Right cardiac atrium (tissue), 5 donors: ENCODE results near the gene SNURF. TPM values are rescaled to one million over a fixed set of nuclear protein-coding genes. Genes with fewer than 3 reads are reported as not detected.
"Not testable (repeated sequence)": the region's sequence is repeated elsewhere in the genome, so short reads cannot be mapped to it uniquely, and the experiment has no call there.

Source experiments
- ATAC-seq, 2 donors: fragments of 200-7000 bp; cut with Tn5 transposase; one replicate each; pipeline versions ENCODE4 v1.8.0 to v1.9.1; 2020; ENCODE audit warnings: moderate library complexity in 2 of 2, mild to moderate bottlenecking in 1 of 2
- DNase-seq, 3 donors: peaks; one replicate each; pipeline ENCODE4 v3.0.0-alpha.2; 2020
- H3K27ac ChIP-seq: one replicate; pipeline ENCODE4 v1.5.1; 2013; ENCODE audit warnings: mild to moderate bottlenecking, low read length, control low read depth, moderate library complexity
- H3K27me3 ChIP-seq: one replicate; pipeline ENCODE4 v1.6.1; 2013; ENCODE audit not compliant: control insufficient read depth, insufficient read depth
- H3K4me1 ChIP-seq: one replicate; pipeline ENCODE4 v1.6.1; 2013; ENCODE audit warnings: low read length; ENCODE audit not compliant: control insufficient read depth, insufficient read depth
- H3K4me3 ChIP-seq: one replicate; pipeline ENCODE4 v1.5.1; 2013; ENCODE audit warnings: low read length, control low read depth
- H3K9me3 ChIP-seq: one replicate; pipeline ENCODE4 v1.6.1; 2013; ENCODE audit warnings: low read length; ENCODE audit not compliant: control insufficient read depth
- WGBS: extraction: QIAGEN DNeasy Blood & Tissue Kit; methylation state at CpG from one replicate; pipeline ENCODE4 v1.1.7; 2013; 5-methylcytosine and 5-hydroxymethylcytosine counted together
- intact Hi-C, 4 donors: fragments of 100-400 bp; cut with DNase I; formaldehyde crosslinking; loops; one replicate each; pipeline versions ENCODE4 v1.11.0 to v1.14.0; 2022 to 2023
- polyA plus RNA-seq: library from polyadenylated mRNA; stranded (reverse); fragments of 200-250 nt; gene quantifications from one replicate; pipeline ENCODE4 v1.2.3, GENCODE V29; 2013
- total RNA-seq, 4 donors: library from RNA; stranded (reverse); fragmentation: NEBNext Ultra II Directional; extraction: Animal tissue kit (Norgen Biotek cat#: 25700); gene quantifications; one replicate each; pipeline ENCODE4 v1.2.1, GENCODE V29; 2021
- donor health status: healthy with polysubstance abuse.
- donor health status: DM: no; HTN: yes; CAD: no.
- donor health status: DM: no; HTN: no; CAD: no.
- donor health status: DM: no; HTN: yes; CAD: no; lungs with severe emphysema.
- donor health status: DM: yes; HTN: yes; CAD: no.

Gene SNURF
- total and polyA plus RNA-seq, 5 donors, result 32.0 to 80.1 (median 57.9) TPM

DNA sequence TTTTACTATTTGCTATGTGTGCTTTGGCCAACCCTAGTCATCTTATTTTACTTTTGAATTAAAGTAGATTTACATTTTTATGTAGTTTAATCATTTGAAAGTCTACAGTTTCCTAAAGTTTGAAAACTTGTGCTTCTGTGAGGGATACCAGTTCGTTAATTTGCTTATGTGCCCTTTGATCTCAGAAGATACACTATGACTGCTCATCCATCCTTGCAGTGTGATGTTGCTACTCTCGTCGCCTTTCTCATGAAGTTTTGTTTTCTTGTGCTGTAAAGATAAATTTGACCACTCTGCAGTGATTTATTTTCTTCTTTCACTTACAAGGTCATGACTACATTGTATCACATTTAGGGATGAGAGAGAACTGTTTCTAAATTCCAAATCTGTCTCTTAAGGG is 16.3 kb downstream of the SNURF start:
- no peaks in the 10 kb centered on the region for H3K9me3 ChIP-seq
- no peak overlapping the region for H3K4me3 ChIP-seq
- no peaks in the 10 kb centered on the region for H3K27me3 ChIP-seq
- intact Hi-C loops, result no loop called here
- H3K27ac ChIP-seq, result no peak overlapping the region
- no peaks in the 10 kb centered on the region for H3K4me1 ChIP-seq
- WGBS, result 78% methylated on average over 3 of the region's 3 CpGs
- no peak for ATAC-seq
- no peak for DNase-seq

- H3K27ac ChIP-seq, result no peak overlapping the region
- WGBS, result 90% methylated on average over 8 of the region's 8 CpGs
- H3K27me3 ChIP-seq, result no peaks in the 10 kb centered on the region
- DNase-seq (no peak), ATAC-seq (no peak)
- H3K9me3 ChIP-seq, result no peaks in the 10 kb centered on the region
- H3K4me1 ChIP-seq, result no peaks in the 10 kb centered on the region
- H3K4me3 ChIP-seq, result no peak overlapping the region
- intact Hi-C loops, result no loop called here
These were observed 17.0 kb downstream of the SNURF start for GRCh38 chr15:24971772-24972171.

- H3K4me1 ChIP-seq, H3K27me3 ChIP-seq, ATAC-seq, H3K4me3 ChIP-seq, H3K27ac ChIP-seq, H3K9me3 ChIP-seq, DNase-seq, intact Hi-C loops: not testable (repeated sequence)
- 96% methylated on average over 5 of the region's 5 CpGs for WGBS
These were observed 17.9 kb downstream of the SNURF start for GRCh38 chr15:24972707-24973106.

GRCh38 chr15:24976932-24977331 is 22.1 kb downstream of the SNURF start:
- Histone ChIP-seq H3K27ac (no peak overlapping the region), H3K9me3 (peaks cover 2% of the 10 kb centered on the region), H3K27me3 (no peaks in the 10 kb centered on the region), H3K4me1 (no peaks in the 10 kb centered on the region), H3K4me3 (no peak overlapping the region)
- no peak for ATAC-seq
- intact Hi-C loops, result no loop called here
- DNase-seq, result no peak
- 84% methylated on average over 3 of the region's 3 CpGs for WGBS

GRCh38 chr15:24977686-24978085 is 22.9 kb downstream of the SNURF start:
- WGBS, result 89% methylated on average over 9 of the region's 9 CpGs
- intact Hi-C loops, result no loop called here
- Histone ChIP-seq H3K27ac (no peak overlapping the region), H3K4me3 (no peak overlapping the region), H3K4me1 (no peaks in the 10 kb centered on the region), H3K9me3 (peaks cover 4% of the 10 kb centered on the region), H3K27me3 (no peaks in the 10 kb centered on the region)
- DNase-seq (no peak), ATAC-seq (peak in 1 of 2 donors; percentile 36)

- no peak overlapping the region for H3K27ac ChIP-seq
- peaks cover 2% of the 10 kb centered on the region for H3K9me3 ChIP-seq
- H3K4me1 ChIP-seq, result no peaks in the 10 kb centered on the region
- intact Hi-C loops, result no loop called here
- no peak for DNase-seq
- ATAC-seq, result peak in 1 of 2 donors; percentile 11
- no peak overlapping the region for H3K4me3 ChIP-seq
- WGBS, result 76% methylated on average over 7 of the region's 7 CpGs
- H3K27me3 ChIP-seq, result no peaks in the 10 kb centered on the region
These were observed 30.4 kb downstream of the SNURF start for GRCh38 chr15:24985224-24985623.

DNA sequence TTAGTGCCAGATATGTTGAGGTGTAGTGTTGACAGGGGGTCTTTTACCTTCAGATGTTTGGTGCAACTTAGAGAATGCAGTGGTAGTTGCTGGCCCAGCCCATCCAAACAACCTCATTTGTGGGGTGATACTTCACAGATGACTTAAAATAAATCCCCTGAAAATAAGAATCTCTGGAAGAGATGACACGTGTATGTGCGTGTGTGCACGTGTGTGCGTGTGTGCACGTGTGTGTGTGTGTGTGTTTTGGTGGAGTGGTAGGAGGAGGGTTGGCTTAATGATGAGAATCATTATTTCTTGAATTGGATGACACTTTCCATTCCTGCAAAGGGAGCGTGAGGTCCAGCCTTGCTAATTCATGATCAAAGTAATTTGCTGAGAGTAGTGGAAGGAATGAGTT is 31.9 kb downstream of the SNURF start:
- H3K9me3 ChIP-seq, result peaks cover 2% of the 10 kb centered on the region
- no peaks in the 10 kb centered on the region for H3K4me1 ChIP-seq
- no peak for DNase-seq
- H3K27me3 ChIP-seq, result no peaks in the 10 kb centered on the region
- intact Hi-C loops, result no loop called here
- no peak for ATAC-seq
- no peak overlapping the region for H3K27ac ChIP-seq
- WGBS, result 86% methylated on average over 6 of the region's 6 CpGs
- no peak overlapping the region for H3K4me3 ChIP-seq

Other genes starting within 250 kb of the SNURF start
- 100 to 1,000 TPM; 337 to 345 (median 341) TPM for gene SNRPN, start within 50 bp of the SNURF start, total RNA-seq
- 403 TPM for gene SNRPN, start within 50 bp of the SNURF start, polyA plus RNA-seq